HG03060 (cell line): ENCODE data around the gene STK32C.
"Not testable (repeated sequence)": the region's sequence is repeated elsewhere in the genome, so short reads cannot be mapped to it uniquely, and the experiment has no call there.

Source experiments
- ATAC-seq: cut with Tn5 transposase; IDR thresholded peaks from one replicate; pipeline ENCODE4 v1.9.1; 2021; ENCODE audit warnings: low read depth, moderate number of reproducible peaks; ENCODE audit not compliant: unreplicated experiment

The STK32C gene

GRCh38 chr10:132163278-132163765, 144.4 kb downstream of the STK32C start:
- peak; percentile 71 for ATAC-seq

- ATAC-seq: no peak
Measured at GRCh38 chr10:132162590-132163277, 145.0 kb downstream of the STK32C start.

GRCh38 chr10:132162021-132162531, 145.7 kb downstream of the STK32C start:
- ATAC-seq: no peak

- ATAC-seq: not testable (repeated sequence)
Measured at GRCh38 chr10:132160834-132161622, 146.7 kb downstream of the STK32C start.

- ATAC-seq: not testable (repeated sequence)
Measured at GRCh38 chr10:132160231-132160630, 147.5 kb downstream of the STK32C start.

GRCh38 chr10:132159302-132160230, 148.2 kb downstream of the STK32C start:
- not testable (repeated sequence) for ATAC-seq

GRCh38 chr10:132158823-132159222, 148.9 kb downstream of the STK32C start:
- no peak for ATAC-seq

- no peak for ATAC-seq
Measured at GRCh38 chr10:132158122-132158741, 149.5 kb downstream of the STK32C start.
